Ovary (tissue), 9 donors: ENCODE data around the gene MSL1. TPM values are rescaled to one million over a fixed set of nuclear protein-coding genes. Genes with fewer than 3 reads are reported as not detected.
A peak's percentile ranks its signal among the peaks of the same experiment; 100 is the strongest.

Experiments used
- DNase-seq, 5 donors: peaks; one replicate each; pipeline ENCODE4 v3.0.0-alpha.2; 2019 to 2020
- H3K27ac ChIP-seq, 2 donors: fragments of 200-600 bp; one replicate each; pipeline versions ENCODE4 v1.5.1 to v1.8.0; 2019 to 2022
- H3K27me3 ChIP-seq: fragments of 200-600 bp; one replicate; pipeline ENCODE4 v1.8.0; 2022
- H3K36me3 ChIP-seq: fragments of 200-600 bp; sonication (generic); one replicate; pipeline ENCODE4 v1.5.1; 2019
- H3K4me1 ChIP-seq: one replicate; pipeline ENCODE4 v1.8.1; 2013; ENCODE audit warnings: mild to moderate bottlenecking, moderate library complexity; ENCODE audit not compliant: insufficient read depth
- H3K4me3 ChIP-seq: fragments of 200-600 bp; sonication (generic); one replicate; pipeline ENCODE4 v1.5.1; 2017
- H3K9me3 ChIP-seq, 2 donors: fragments of 200-600 bp in 1 of 2; sonication (generic) in 1 of 2; one replicate each; pipeline versions ENCODE4 v1.5.1 to v1.8.1; 2013 to 2019; ENCODE audit warnings: mild to moderate bottlenecking in 1 of 2, moderate library complexity in 1 of 2
- EP300 ChIP-seq: sonication (generic); formaldehyde crosslinking; IDR thresholded peaks from one replicate; pipeline ENCODE4 v1.6.1; 2017; ENCODE audit warnings: antibody characterized with exemption
- POLR2A ChIP-seq: fragments of 450-650 bp; IDR thresholded peaks from one replicate; pipeline ENCODE4 v1.6.1; 2017; ENCODE audit warnings: antibody characterized with exemption, mild to moderate bottlenecking, moderate library complexity
- WGBS, 3 donors: extraction: QIAGEN DNeasy Blood & Tissue Kit in 1 of 3; methylation state at CpG; one replicate each; pipeline versions ENCODE4 v1.1.5 to v1.1.7; 2013 to 2017; 5-methylcytosine and 5-hydroxymethylcytosine counted together
- intact Hi-C, 4 donors: fragments of 100-400 bp; cut with DNase I; formaldehyde crosslinking; loops; one replicate each; pipeline versions ENCODE4 v1.11.0 to v1.15.1; 2022 to 2023
- polyA plus RNA-seq, 2 donors: library from polyadenylated mRNA; stranded (reverse); fragments of 200-250 nt in 1 of 2; fragments of 350-450 nt in 1 of 2; fragmentation: Illumina TruSeq in 1 of 2; extraction: RNeasy Lipid Tissue Mini Kit (QIAGEN cat#74804) in 1 of 2; gene quantifications; one replicate each; pipeline ENCODE4 v1.2.3, GENCODE V29; 2013 to 2014
- total RNA-seq, 7 donors: library from RNA; depleted of rRNA in 2 of 7; stranded (reverse); fragments of >200 nt in 2 of 7; fragmentation: NEBNext Ultra II Directional in 3 of 7; extraction: Animal tissue kit (Norgen Biotek cat#: 25700) in 3 of 7; gene quantifications; one replicate each; pipeline versions ENCODE4 v1.1.0 to v1.2.4, GENCODE V29; 2016 to 2023
- TF ChIP-seq, protein P1 (sequence below), 3 donors: fragments of 450-650 bp in 2 of 3; fragments of 200-600 bp in 1 of 3; IDR thresholded peaks; one replicate each; pipeline versions ENCODE4 v1.5.1 to v1.8.0; 2016 to 2022; ENCODE audit warnings: antibody characterized with exemption in 3 of 3, mild to moderate bottlenecking in 1 of 3
- donor health status: DM: no; HTN: no; CAD: no; lungs with moderate emphysema.
- donor health status: DM: no; HTN: no; CAD: no.
- donor health status: Bipolar disorder and iron deficiency.
- donor health status: DM: yes; HTN: yes; CAD: no.
- donor health status: DM: no; HTN: no; CAD: no.
- donor health status: DM: yes; HTN: yes; CAD: no.

MSL1 gene
- total and polyA plus RNA-seq, 9 donors = 59.6 to 122 (median 83.3) TPM

DNA sequence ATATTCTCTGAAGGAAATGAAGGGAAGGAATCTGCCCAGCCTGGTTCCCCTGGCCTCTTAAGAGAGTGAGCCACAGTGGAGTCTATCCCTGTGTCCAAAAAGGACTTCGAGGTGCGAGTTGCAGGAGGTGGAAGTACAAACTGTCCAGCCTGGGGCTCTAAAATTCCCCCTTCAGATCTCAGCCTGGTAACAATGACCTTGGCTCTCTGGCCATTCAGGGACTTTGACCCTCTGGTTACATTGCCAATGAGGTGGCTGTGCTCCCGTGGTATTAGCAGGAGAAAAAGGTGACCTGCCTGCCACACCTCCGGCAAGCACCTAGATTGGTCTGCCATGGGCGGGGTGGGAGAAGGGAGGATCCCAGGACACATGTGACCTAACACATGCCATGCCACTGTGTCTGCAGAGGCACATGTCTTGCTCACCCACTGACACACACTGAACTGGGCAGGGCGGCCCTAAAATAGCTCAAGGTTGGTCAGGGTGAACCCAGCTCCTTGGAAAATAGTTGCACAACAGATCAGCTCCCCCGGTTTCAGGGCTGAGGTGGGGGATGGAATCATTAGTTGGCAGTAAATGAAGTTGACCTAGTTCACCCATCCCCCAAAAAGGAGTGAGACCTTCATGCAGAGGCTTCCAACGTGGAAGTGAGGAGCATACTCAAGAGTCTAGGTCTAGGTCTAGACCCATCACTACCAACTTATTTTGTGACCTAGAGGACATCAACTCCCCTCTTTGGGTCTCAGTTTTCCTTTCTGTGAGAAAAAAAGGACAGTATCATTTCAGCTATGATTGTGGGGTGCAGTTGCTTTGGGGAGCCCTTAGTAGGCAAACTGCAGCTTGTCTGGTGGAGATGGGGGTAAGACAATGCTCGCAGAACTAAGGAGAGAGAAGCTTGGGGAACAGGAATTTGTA, 23.6 kb upstream of the MSL1 start:
- TF ChIP-seq EP300 = peak; percentile 31
- TF ChIP-seq, protein P1, sequence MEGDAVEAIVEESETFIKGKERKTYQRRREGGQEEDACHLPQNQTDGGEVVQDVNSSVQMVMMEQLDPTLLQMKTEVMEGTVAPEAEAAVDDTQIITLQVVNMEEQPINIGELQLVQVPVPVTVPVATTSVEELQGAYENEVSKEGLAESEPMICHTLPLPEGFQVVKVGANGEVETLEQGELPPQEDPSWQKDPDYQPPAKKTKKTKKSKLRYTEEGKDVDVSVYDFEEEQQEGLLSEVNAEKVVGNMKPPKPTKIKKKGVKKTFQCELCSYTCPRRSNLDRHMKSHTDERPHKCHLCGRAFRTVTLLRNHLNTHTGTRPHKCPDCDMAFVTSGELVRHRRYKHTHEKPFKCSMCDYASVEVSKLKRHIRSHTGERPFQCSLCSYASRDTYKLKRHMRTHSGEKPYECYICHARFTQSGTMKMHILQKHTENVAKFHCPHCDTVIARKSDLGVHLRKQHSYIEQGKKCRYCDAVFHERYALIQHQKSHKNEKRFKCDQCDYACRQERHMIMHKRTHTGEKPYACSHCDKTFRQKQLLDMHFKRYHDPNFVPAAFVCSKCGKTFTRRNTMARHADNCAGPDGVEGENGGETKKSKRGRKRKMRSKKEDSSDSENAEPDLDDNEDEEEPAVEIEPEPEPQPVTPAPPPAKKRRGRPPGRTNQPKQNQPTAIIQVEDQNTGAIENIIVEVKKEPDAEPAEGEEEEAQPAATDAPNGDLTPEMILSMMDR (IDR thresholded peaks at IDR 0.05) = no peak
- no peak for TF ChIP-seq POLR2A
- H3K4me1 ChIP-seq = peaks cover 36% of the 10 kb centered on the region

DNA sequence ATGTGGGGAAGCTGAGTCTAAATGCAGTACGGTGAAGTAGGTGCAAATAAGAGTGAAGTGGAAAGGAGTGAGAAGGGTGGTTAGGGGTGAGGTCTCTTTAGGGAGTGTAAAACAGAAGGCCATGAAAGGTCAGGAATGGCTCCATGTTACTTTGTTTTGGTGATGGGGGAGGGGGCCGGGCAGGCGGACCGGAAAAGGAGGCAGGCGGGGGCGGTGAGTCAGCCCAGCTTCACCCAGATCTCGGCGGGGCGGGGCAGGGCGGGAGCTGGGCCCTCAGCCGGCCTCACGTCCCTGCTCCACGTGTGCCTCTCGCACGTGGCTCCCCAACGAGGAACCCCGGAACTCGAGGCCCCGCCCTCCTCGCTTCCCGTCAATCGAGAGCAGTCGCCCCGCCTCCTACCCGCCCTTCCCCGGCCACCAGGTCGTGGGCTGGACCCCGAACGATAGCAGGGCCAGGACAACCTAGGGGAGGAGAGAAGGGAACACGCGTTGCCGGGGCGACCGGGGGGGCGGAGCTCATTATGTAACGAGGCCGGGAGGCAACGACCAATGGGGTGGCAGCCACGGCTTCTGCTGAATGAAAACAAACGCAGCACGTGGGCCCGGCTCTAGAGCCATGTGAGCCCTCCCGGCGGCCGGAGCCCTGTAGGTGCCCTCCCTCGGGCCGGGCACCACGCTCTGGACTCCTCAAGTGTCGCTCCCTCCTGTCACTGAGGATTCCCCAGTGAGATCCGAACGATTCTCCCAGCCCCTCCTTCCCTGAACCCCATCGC, 22.7 kb upstream of the MSL1 start:
- intact Hi-C loops = loop anchor here in 1 of 4 donors (5.0 kb wide), 1 partner anchor 37 kb away; the partner anchor contains the start of gene THRA

More for the DNA sequence above, 23.6 kb upstream of the MSL1 start:
- Histone ChIP-seq H3K36me3 (no peaks in the 10 kb centered on the region), H3K4me3 (peak overlapping the region; percentile 36), H3K9me3 (no peaks in the 10 kb centered on the region), H3K27ac (peak overlapping the region; percentile 85 to 96), H3K27me3 (no peaks in the 10 kb centered on the region)
- DNase-seq = peak; percentile 68 to 81 (median 72)
- intact Hi-C loops = loop anchor here in 1 of 4 donors (5.0 kb wide), 1 partner anchor 36 kb away; the partner anchor contains the start of gene THRA
- 18 to 23% (median 21%) methylated on average over 9 of the region's 9 CpGs for WGBS, 3 donors

DNA sequence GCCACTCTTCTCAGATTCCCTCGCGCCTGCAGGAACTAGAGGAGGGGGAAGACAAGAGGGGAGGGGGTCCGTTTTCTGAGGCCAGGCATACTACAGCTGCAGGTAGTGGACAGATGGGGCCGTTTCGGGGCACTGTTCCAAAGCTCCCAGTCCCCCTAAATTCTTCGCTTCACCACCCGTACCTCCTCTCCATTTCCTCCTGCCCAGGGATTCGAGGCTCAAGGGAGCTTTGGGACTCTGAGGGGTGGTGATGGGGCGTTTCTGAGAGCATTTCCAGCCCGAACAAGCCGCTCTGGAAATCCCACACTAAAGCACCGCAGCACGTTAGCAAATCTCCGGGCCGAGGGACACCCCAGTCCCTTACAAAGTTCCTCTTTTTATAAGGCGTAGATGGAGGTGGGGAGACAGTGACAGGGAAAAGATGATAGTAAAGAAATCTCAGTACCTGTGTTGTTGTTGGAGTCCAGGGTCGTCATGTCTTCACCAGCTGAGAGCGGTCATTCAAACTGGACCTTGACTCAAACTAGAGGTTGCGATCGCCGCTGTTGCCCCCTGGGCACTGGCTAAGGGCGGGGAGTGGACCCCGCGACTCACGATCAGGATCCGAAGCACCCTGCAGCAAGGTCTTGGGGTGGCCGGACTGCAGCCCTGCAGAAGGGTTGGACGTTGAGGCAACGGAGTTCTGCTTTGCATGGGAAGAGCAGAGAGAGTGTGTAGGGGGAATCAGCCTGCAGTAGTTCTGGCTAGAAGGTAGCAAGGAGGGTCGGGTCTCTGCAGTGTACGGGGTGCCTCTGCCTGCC, 22.0 kb upstream of the MSL1 start:
- no peaks in the 10 kb centered on the region for H3K36me3 ChIP-seq
- WGBS, 3 donors = 0 to 1% (median 1%) methylated on average over 29 to 31 of the region's 31 CpGs
- peak in 1 of 5 donors; percentile 48 for DNase-seq
- peaks cover 38% of the 10 kb centered on the region for H3K4me1 ChIP-seq
- peak overlapping the region; percentile 65 for H3K4me3 ChIP-seq
- no peaks in the 10 kb centered on the region for H3K9me3 ChIP-seq
- no peaks in the 10 kb centered on the region for H3K27me3 ChIP-seq
- intact Hi-C loops = loop anchor here in 1 of 4 donors (5.0 kb wide), 1 partner anchor 38 kb away; the partner anchor contains the start of gene THRA
- H3K27ac ChIP-seq = peak overlapping the region; percentile 89 to 96
- TF ChIP-seq EP300 = no peak
- TF ChIP-seq POLR2A = no peak
- TF ChIP-seq, protein P1 (IDR thresholded peaks at IDR 0.05) = no peak

More for the DNA sequence above, 22.7 kb upstream of the MSL1 start:
- H3K27ac ChIP-seq = peak overlapping the region; percentile 89 to 96
- no peaks in the 10 kb centered on the region for H3K36me3 ChIP-seq
- WGBS, 3 donors = 0 to 1% (median 1%) methylated on average over 44 to 52 of the region's 52 CpGs
- TF ChIP-seq POLR2A (peak; percentile 94), EP300 (peak; percentile 97)
- TF ChIP-seq, protein P1 (IDR thresholded peaks at IDR 0.05) = no peak
- peak; percentile 100 for DNase-seq
- peaks cover 31% of the 10 kb centered on the region for H3K4me1 ChIP-seq
- no peaks in the 10 kb centered on the region for H3K27me3 ChIP-seq
- H3K4me3 ChIP-seq = peak overlapping the region; percentile 65
- no peaks in the 10 kb centered on the region for H3K9me3 ChIP-seq

DNA sequence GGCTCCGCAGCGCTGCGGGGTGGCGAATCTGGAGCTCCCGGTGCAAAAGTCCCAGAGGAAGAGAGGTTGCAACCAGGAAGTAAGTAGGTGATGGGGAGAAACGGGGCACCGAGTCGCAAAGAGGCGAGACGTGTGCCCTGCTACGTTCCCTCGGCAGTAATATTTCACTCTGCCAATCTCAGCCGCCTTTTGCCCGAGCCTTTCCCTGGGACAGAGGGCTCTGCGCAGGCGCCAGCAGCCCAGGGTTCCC, 21.4 kb upstream of the MSL1 start, which contains the start of gene NR1D1:
Gene NR1D1 (minus strand): TSS at position 171 of the 250 bp plus-strand sequence. CDS start 495 bp downstream, outside the sequence.
- H3K4me3 ChIP-seq = peak within 1 kb of the TSS; percentile 65
- DNase-seq = no peak
- H3K4me1 ChIP-seq = peaks cover 42% of the 10 kb centered on the region
- H3K36me3 ChIP-seq = no peaks in the 10 kb centered on the region
- no peaks in the 10 kb centered on the region for H3K9me3 ChIP-seq
- TF ChIP-seq, protein P1 (IDR thresholded peaks at IDR 0.05) = no peak
- TF ChIP-seq POLR2A = no peak
- TF ChIP-seq EP300 = no peak
- no peaks in the 10 kb centered on the region for H3K27me3 ChIP-seq
- WGBS, 3 donors = 0% methylated on average over 16 of the region's 16 CpGs
- intact Hi-C loops = no loop called here
- peak within 1 kb of the TSS; percentile 89 to 96 for H3K27ac ChIP-seq
